Measurements from ENCODE around the gene NEU3. TPM values are rescaled to one million over a fixed set of nuclear protein-coding genes. Genes with fewer than 3 reads are reported as not detected.
"Not testable (repeated sequence)": the region's sequence is repeated elsewhere in the genome, so short reads cannot be mapped to it uniquely, and the experiment has no call there.

NEU3 gene
- total and polyA plus RNA-seq, 4 experiments from 2014 or later = 0.64 to 15.7 (median 7.4) TPM

DNA sequence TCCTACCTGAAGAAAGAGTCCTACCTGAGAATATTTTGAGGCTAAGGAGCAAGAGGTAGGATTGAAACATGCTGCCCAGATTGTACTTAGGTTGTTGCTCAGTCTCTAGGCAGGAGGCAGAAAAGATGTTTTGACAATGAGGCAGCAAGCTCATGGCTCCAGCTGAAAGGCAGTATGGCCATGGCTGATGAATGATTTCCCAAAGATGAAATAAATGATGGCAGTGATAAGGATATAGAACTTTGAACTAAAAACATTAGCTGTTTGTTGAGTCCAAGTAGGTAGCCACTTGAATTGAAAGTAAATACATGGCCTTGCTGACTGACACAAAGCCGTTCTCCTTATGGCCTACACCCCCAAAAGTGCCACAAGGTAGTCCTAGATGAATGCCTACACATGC, 6.8 kb upstream of the NEU3 start:
- DNase-seq = no peak
- Histone ChIP-seq H3K4me3 (ENCODE audit: low read length in 2 of 2) (no peak overlapping the region), H3K4me1 (ENCODE audit: insufficient read depth, low read length) (no peaks in the 10 kb centered on the region), H3K9me3 (ENCODE audit: control insufficient read depth in 1 of 2, low read length in 2 of 2) (no peaks in the 10 kb centered on the region), H3K27ac (ENCODE audit: low read depth, low read length) (no peak overlapping the region), H3K27me3 (ENCODE audit: insufficient read depth, low read length) (no peaks in the 10 kb centered on the region), H3K36me3 (ENCODE audit: insufficient read depth, low read length) (peaks cover 7% of the 10 kb centered on the region)
- CTCF ChIA-PET (ENCODE audit: partially characterized antibody) = no interaction called here
- POLR2A ChIA-PET (ENCODE audit: partially characterized antibody) = interaction anchor here (1.4 kb wide), 1 partner anchor 13 kb away, joined by 3 read pairs; no protein-coding TSS in a partner anchor
- peaks cover 10 to 31% of the 10 kb centered on the region in 2 donors for H3K36me3 Mint-ChIP-seq
- no peaks in the 10 kb centered on the region for H3K9me3 Mint-ChIP-seq
- no peak overlapping the region for H3K27ac Mint-ChIP-seq
- intact Hi-C loops (cut with micrococcal nuclease) = no loop called here
- H3K4me3 Mint-ChIP-seq = no peak overlapping the region
- H3K27me3 Mint-ChIP-seq = no peaks in the 10 kb centered on the region
- no peaks in the 10 kb centered on the region for H3K4me1 Mint-ChIP-seq

DNA sequence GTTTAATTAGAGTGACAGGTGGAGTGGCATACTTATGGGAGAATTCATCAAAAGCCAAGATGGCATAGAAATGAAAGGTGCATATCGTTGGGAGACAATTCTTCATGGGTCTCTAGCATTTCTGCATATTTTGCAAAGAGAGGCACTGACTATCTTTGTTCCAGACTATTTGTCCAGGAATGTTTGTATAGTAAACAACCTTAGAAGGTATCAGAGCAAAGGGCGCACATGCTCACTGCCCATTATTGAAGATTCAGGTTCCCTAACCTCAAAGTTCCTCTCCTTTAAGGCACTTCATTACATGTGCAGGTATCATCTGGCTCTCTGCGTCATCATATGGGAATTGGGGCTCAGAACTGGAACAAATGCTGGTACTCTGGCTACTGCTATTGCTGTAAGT, 4.7 kb upstream of the NEU3 start:
- H3K9me3 Mint-ChIP-seq = no peaks in the 10 kb centered on the region
- H3K36me3 Mint-ChIP-seq = peaks cover 5 to 18% of the 10 kb centered on the region in 2 donors
- DNase-seq = no peak
- Histone ChIP-seq H3K27me3 (ENCODE audit: insufficient read depth, low read length) (no peaks in the 10 kb centered on the region), H3K4me3 (ENCODE audit: low read length in 2 of 2) (no peak overlapping the region), H3K4me1 (ENCODE audit: insufficient read depth, low read length) (peaks cover 5% of the 10 kb centered on the region), H3K27ac (ENCODE audit: low read depth, low read length) (no peak overlapping the region), H3K36me3 (ENCODE audit: insufficient read depth, low read length) (no peaks in the 10 kb centered on the region), H3K9me3 (ENCODE audit: control insufficient read depth in 1 of 2, low read length in 2 of 2) (no peaks in the 10 kb centered on the region)
- peak overlapping the region in 1 of 7 donors; percentile 14 for H3K27ac Mint-ChIP-seq
- CTCF ChIA-PET (ENCODE audit: partially characterized antibody) = no interaction called here
- H3K27me3 Mint-ChIP-seq = no peaks in the 10 kb centered on the region
- POLR2A ChIA-PET (ENCODE audit: partially characterized antibody) = interaction anchor here (1.5 kb wide), 1 partner anchor 31 kb away, joined by 3 read pairs; no protein-coding TSS in a partner anchor
- H3K4me1 Mint-ChIP-seq = peaks cover 2 to 6% (median 2%) of the 10 kb centered on the region in 4 donors
- intact Hi-C loops (cut with micrococcal nuclease) = no loop called here
- no peak overlapping the region for H3K4me3 Mint-ChIP-seq

DNA sequence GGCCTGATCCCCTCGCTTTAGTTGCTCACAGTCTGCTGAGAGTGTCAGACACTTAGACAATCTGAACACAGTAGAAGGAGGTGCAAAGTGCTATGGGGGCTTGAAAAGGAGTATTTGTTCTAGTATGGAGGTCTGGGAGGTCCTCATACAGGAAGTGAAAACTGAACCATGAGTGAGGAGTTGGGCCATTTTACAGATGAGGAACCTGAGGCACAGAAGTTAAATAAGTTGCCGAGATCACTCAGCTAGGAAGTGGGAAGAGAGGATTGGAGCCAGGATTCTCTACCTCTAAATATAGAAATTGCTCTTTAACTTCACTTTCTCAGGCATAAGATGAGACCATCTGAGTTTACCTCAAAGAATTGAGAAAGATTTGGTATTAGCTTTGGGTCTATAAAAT, 4.0 kb upstream of the NEU3 start:
- ChIA-PET POLR2A (ENCODE audit: partially characterized antibody) (no interaction called here), CTCF (ENCODE audit: partially characterized antibody) (no interaction called here)
- peaks cover 5 to 16% of the 10 kb centered on the region in 2 donors for H3K36me3 Mint-ChIP-seq
- intact Hi-C loops (cut with micrococcal nuclease) = no loop called here
- H3K4me1 ChIP-seq (ENCODE audit: insufficient read depth, low read length) = peaks cover 10% of the 10 kb centered on the region
- no peaks in the 10 kb centered on the region for H3K9me3 Mint-ChIP-seq
- H3K27me3 Mint-ChIP-seq = no peaks in the 10 kb centered on the region
- no peaks in the 10 kb centered on the region for H3K36me3 ChIP-seq (ENCODE audit: insufficient read depth, low read length)
- no peak overlapping the region for H3K4me3 ChIP-seq (ENCODE audit: low read length in 2 of 2)
- H3K27ac Mint-ChIP-seq = peak overlapping the region in 4 of 7 donors; percentile 5 to 72 (median 32)
- peaks cover 7 to 12% (median 8%) of the 10 kb centered on the region in 4 donors for H3K4me1 Mint-ChIP-seq
- H3K27me3 ChIP-seq (ENCODE audit: insufficient read depth, low read length) = no peaks in the 10 kb centered on the region
- H3K9me3 ChIP-seq (ENCODE audit: control insufficient read depth in 1 of 2, low read length in 2 of 2) = no peaks in the 10 kb centered on the region
- H3K4me3 Mint-ChIP-seq = no peak overlapping the region
- H3K27ac ChIP-seq (ENCODE audit: low read depth, low read length) = no peak overlapping the region
- DNase-seq = no peak

DNA sequence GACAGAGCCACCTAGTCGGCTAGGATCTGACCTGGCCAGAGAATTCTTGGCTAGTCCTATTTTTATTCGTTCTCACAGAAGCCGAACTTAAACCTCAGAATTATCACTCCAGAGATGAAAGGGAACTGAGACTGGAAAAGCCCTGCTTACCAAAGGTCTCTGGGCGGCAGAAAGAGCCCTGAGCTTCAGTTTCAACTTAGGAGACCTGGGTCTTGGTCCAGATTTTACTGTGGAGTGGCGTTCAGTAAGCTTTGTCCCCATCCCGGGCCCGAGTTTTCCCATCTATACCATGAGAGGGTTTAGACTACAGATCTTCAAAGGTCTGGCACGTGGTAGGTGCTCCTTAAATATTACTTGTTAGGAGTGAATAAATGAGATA, 516 bp downstream of the NEU3 start:
- H3K9me3 Mint-ChIP-seq = no peaks in the 10 kb centered on the region
- Histone ChIP-seq H3K9me3 (ENCODE audit: control insufficient read depth in 1 of 2, low read length in 2 of 2) (no peaks in the 10 kb centered on the region), H3K36me3 (ENCODE audit: insufficient read depth, low read length) (no peaks in the 10 kb centered on the region), H3K4me3 (ENCODE audit: low read length in 2 of 2) (peak overlapping the region; percentile 77), H3K27ac (ENCODE audit: low read depth, low read length) (peak overlapping the region; percentile 68), H3K4me1 (ENCODE audit: insufficient read depth, low read length) (peaks cover 23% of the 10 kb centered on the region), H3K27me3 (ENCODE audit: insufficient read depth, low read length) (no peaks in the 10 kb centered on the region)
- H3K27me3 Mint-ChIP-seq = no peaks in the 10 kb centered on the region
- CTCF ChIA-PET (ENCODE audit: partially characterized antibody) = interaction anchor here (1.1 to 1.9 kb wide), 2 partner anchors 24 to 59 kb away, joined by 3 to 5 read pairs; no protein-coding TSS in a partner anchor
- no peak for DNase-seq
- peak overlapping the region; percentile 87 to 95 (median 89) for H3K27ac Mint-ChIP-seq
- intact Hi-C loops (cut with micrococcal nuclease) = no loop called here
- H3K36me3 Mint-ChIP-seq = peaks cover 0 to 2% of the 10 kb centered on the region in 2 donors
- POLR2A ChIA-PET (ENCODE audit: partially characterized antibody) = interaction anchor here (0.9 to 3.1 kb wide), 8 partner anchors 8 to 411 kb away, joined by 3 to 25 read pairs (median 4); partner anchors contain the start of genes POLD3, SPCS2 and XRRA1
- H3K4me1 Mint-ChIP-seq = peaks cover 20 to 32% (median 26%) of the 10 kb centered on the region in 4 donors
- H3K4me3 Mint-ChIP-seq = peak overlapping the region; percentile 90 to 97 (median 94)

DNA sequence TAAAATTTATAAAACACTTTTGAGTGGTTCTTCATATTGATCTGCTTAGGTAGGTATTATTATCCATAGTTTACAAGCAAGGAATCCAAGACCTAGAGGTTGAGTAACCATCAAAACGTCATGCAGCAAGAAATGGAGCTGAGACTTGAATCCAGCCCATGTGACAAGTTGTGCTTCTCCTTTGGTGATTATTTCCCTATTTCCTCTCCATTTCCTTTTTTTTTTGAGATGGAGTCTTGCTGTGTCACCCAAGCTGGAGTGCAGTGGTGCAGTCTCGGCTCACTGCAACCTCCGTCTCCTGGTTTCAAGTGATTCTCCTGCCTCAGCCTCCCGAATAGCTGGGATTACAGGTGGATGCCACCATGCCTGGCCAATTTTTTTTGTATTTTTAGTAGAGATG, 1.4 kb downstream of the NEU3 start:
- H3K27me3 ChIP-seq (ENCODE audit: insufficient read depth, low read length); DNase-seq; H3K4me3 ChIP-seq (ENCODE audit: low read length in 2 of 2); H3K27me3 Mint-ChIP-seq; intact Hi-C loops (cut with micrococcal nuclease); H3K9me3 Mint-ChIP-seq; H3K36me3 Mint-ChIP-seq; H3K36me3 ChIP-seq (ENCODE audit: insufficient read depth, low read length); H3K9me3 ChIP-seq (ENCODE audit: control insufficient read depth in 1 of 2, low read length in 2 of 2); H3K27ac ChIP-seq (ENCODE audit: low read depth, low read length): not testable (repeated sequence)
- peaks cover 23% of the 10 kb centered on the region for H3K4me1 ChIP-seq (ENCODE audit: insufficient read depth, low read length)
- ChIA-PET POLR2A (ENCODE audit: partially characterized antibody) (interaction anchor here (3.1 kb wide), 1 partner anchor 41 kb away, joined by 25 read pairs; the partner anchor contains the start of genes SPCS2 and XRRA1), CTCF (ENCODE audit: partially characterized antibody) (interaction anchor here (1.9 kb wide), 1 partner anchor 60 kb away, joined by 5 read pairs; no protein-coding TSS in a partner anchor)
- Mint-ChIP-seq H3K4me3 (peak overlapping the region in 6 of 8 donors; percentile 20 to 93 (median 68)), H3K4me1 (peaks cover 20 to 32% (median 26%) of the 10 kb centered on the region in 4 donors), H3K27ac (peak overlapping the region in 3 of 7 donors; percentile 8 to 87 (median 17))

DNA sequence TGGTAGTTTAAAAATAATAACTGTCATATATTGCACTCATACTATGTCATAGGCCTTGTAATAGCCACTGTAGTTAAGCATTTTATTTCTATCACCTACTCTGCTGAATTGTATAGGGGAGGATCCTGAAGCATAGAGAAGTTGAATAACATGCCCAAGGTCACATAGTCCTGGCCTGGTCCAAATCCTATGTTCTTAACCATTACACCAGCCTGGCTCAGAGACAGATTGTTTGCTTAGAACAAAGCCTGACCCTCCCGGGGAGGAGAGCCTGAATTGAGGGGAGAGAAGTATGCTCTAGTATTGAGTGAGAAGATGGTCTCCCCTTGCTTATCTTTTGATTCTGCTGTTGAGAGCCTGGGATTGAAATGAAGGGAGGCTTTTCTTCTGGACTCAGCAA, 2.2 kb downstream of the NEU3 start:
- Mint-ChIP-seq H3K9me3 (no peaks in the 10 kb centered on the region), H3K4me3 (peak overlapping the region in 1 of 8 donors; percentile 59), H3K36me3 (peaks cover 6 to 10% of the 10 kb centered on the region in 2 donors), H3K4me1 (peaks cover 20 to 32% (median 26%) of the 10 kb centered on the region in 4 donors), H3K27me3 (no peaks in the 10 kb centered on the region), H3K27ac (peak overlapping the region in 3 of 7 donors; percentile 43 to 77 (median 52))
- no peaks in the 10 kb centered on the region for H3K9me3 ChIP-seq (ENCODE audit: control insufficient read depth in 1 of 2, low read length in 2 of 2)
- peaks cover 6% of the 10 kb centered on the region for H3K36me3 ChIP-seq (ENCODE audit: insufficient read depth, low read length)
- DNase-seq = no peak
- intact Hi-C loops (cut with micrococcal nuclease) = no loop called here
- ChIA-PET CTCF (ENCODE audit: partially characterized antibody) (no interaction called here), POLR2A (ENCODE audit: partially characterized antibody) (no interaction called here)
- peaks cover 23% of the 10 kb centered on the region for H3K4me1 ChIP-seq (ENCODE audit: insufficient read depth, low read length)
- no peak overlapping the region for H3K27ac ChIP-seq (ENCODE audit: low read depth, low read length)
- no peak overlapping the region for H3K4me3 ChIP-seq (ENCODE audit: low read length in 2 of 2)
- H3K27me3 ChIP-seq (ENCODE audit: insufficient read depth, low read length) = no peaks in the 10 kb centered on the region

DNA sequence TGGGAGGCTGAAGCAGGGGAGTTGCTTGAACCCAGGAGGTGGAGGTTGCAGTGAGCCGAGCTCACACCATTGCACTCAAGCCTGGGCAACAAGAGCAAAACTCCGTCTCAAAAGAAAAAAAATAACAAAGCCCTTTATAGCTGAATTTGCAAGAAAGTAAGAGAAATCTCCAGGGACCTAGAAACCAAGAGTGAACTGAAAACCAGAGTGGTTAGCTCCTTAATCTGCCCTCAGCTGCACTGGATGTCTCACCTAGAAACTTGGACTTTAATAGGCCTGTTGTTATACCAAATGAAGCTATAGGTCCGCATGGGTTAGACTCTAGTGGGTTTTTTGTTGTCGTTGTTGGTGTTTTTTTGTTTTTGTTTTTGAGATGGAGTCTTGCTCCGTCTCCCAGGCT, 4.1 kb downstream of the NEU3 start:
- CTCF ChIA-PET (ENCODE audit: partially characterized antibody) = interaction anchor here (0.8 to 1.0 kb wide), 2 partner anchors 33 to 148 kb away, joined by 3 read pairs; no protein-coding TSS in a partner anchor
- Mint-ChIP-seq H3K36me3 (peaks cover 11 to 22% of the 10 kb centered on the region in 2 donors), H3K27me3 (no peaks in the 10 kb centered on the region)

More for the DNA sequence above, 4.1 kb downstream of the NEU3 start:
- peaks cover 6% of the 10 kb centered on the region for H3K36me3 ChIP-seq (ENCODE audit: insufficient read depth, low read length)
- Mint-ChIP-seq H3K4me3 (no peak overlapping the region), H3K9me3 (no peaks in the 10 kb centered on the region), H3K27ac (peak overlapping the region in 1 of 7 donors; percentile 84), H3K4me1 (peaks cover 20 to 32% (median 26%) of the 10 kb centered on the region in 4 donors)
- no peak overlapping the region for H3K27ac ChIP-seq (ENCODE audit: low read depth, low read length)
- no peaks in the 10 kb centered on the region for H3K27me3 ChIP-seq (ENCODE audit: insufficient read depth, low read length)
- DNase-seq = no peak
- intact Hi-C loops (cut with micrococcal nuclease) = no loop called here
- H3K9me3 ChIP-seq (ENCODE audit: control insufficient read depth in 1 of 2, low read length in 2 of 2) = no peaks in the 10 kb centered on the region
- H3K4me1 ChIP-seq (ENCODE audit: insufficient read depth, low read length) = peaks cover 22% of the 10 kb centered on the region
- POLR2A ChIA-PET (ENCODE audit: partially characterized antibody) = no interaction called here
- no peak overlapping the region for H3K4me3 ChIP-seq (ENCODE audit: low read length in 2 of 2)
